Fibroblast of lung (primary cell): ENCODE results near the gene TMEM198. TPM values are rescaled to one million over a fixed set of nuclear protein-coding genes. Genes with fewer than 3 reads are reported as not detected.

Source experiments
- DNase-seq, 2 donors: peaks; one replicate each; pipeline versions ENCODE4 v3.0.0 to v3.0.0-alpha.2; 2010; ENCODE audit warnings: low read depth in 2 of 2
- H2AFZ ChIP-seq: 2 replicates; pipeline ENCODE4 v1.5.1; 2012; ENCODE audit warnings: low read length, control low read depth, inconsistent platforms
- H3K27ac ChIP-seq: 2 replicates; pipeline ENCODE4 v1.5.1; 2011; ENCODE audit warnings: low read length, control low read depth; ENCODE audit not compliant: insufficient read depth
- H3K27me3 ChIP-seq: 2 replicates; pipeline ENCODE4 v1.5.1; 2011; ENCODE audit warnings: mild to moderate bottlenecking, low read length; ENCODE audit not compliant: control insufficient read depth, insufficient read depth
- H3K36me3 ChIP-seq: 2 replicates; pipeline ENCODE4 v1.5.1; 2011; ENCODE audit warnings: low read length; ENCODE audit not compliant: control insufficient read depth, insufficient read depth
- H3K4me1 ChIP-seq: 2 replicates; pipeline ENCODE4 v1.5.1; 2011; ENCODE audit warnings: low read length; ENCODE audit not compliant: control insufficient read depth, insufficient read depth; ENCODE audit errors: extremely low read depth
- H3K4me2 ChIP-seq: 2 replicates; pipeline ENCODE4 v1.5.1; 2011; ENCODE audit warnings: low read length, control low read depth; ENCODE audit not compliant: insufficient read depth; ENCODE audit errors: extremely low read depth
- H3K4me3 ChIP-seq, 4 experiments: fragments of 200-600 bp in 1 of 4; sonication (generic) in 1 of 4; replicated peaks in 1 of 4; 2 replicates each; pipeline ENCODE4 v1.5.1; 2011 to 2016; ENCODE audit warnings: low read length in 4 of 4, low read depth in 3 of 4, mild to moderate bottlenecking in 3 of 4, control low read depth in 2 of 4, inconsistent platforms in 1 of 4, mixed read lengths in 1 of 4; ENCODE audit not compliant: insufficient read depth in 1 of 4; ENCODE audit errors: control extremely low read depth in 1 of 4
- H3K79me2 ChIP-seq: 2 replicates; pipeline ENCODE4 v1.5.1; 2012; ENCODE audit warnings: mild to moderate bottlenecking, low read length, inconsistent platforms; ENCODE audit not compliant: control insufficient read depth, insufficient read depth
- H3K9ac ChIP-seq: 2 replicates; pipeline ENCODE4 v1.5.1; 2011; ENCODE audit warnings: mild to moderate bottlenecking, low read length, control low read depth; ENCODE audit not compliant: insufficient read depth
- H3K9me3 ChIP-seq: 2 replicates; pipeline ENCODE4 v1.5.1; 2012; ENCODE audit warnings: low read depth, low read length; ENCODE audit not compliant: control insufficient read depth, insufficient read depth
- H4K20me1 ChIP-seq: 2 replicates; pipeline ENCODE4 v1.5.1; 2011; ENCODE audit warnings: low read length; ENCODE audit not compliant: control insufficient read depth, insufficient read depth; ENCODE audit errors: extremely low read depth
- EZH2 ChIP-seq: IDR thresholded peaks from 2 replicates; pipeline ENCODE4 v1.5.1; 2012; ENCODE audit warnings: low read length, control low read depth, mild to moderate bottlenecking; ENCODE audit errors: missing control alignments
- polyA plus RNA-seq, 2 donors: library from polyadenylated mRNA; depleted of rRNA in 1 of 2; stranded (reverse) in 1 of 2; unstranded in 1 of 2; fragments of >200 nt; gene quantifications; 2 replicates each; pipeline ENCODE4 v1.2.1, GENCODE V29; 2011 to 2012; ENCODE audit warnings: missing spikeins in 1 of 2
- total RNA-seq: library from RNA; depleted of rRNA; stranded (reverse); fragments of >200 nt; gene quantifications from 2 replicates; pipeline ENCODE4 v1.2.1, GENCODE V29; 2014
- TF ChIP-seq, protein P1 (sequence below), 2 donors: IDR thresholded peaks in 1 of 2; conservative IDR thresholded peaks in 1 of 2; 1 replicate in 1 of 2; 2 replicates in 1 of 2; pipeline ENCODE4 v1.5.1; 2011 to 2012; ENCODE audit warnings: low read length in 2 of 2, control low read depth in 1 of 2, inconsistent platforms in 1 of 2, low read depth in 1 of 2, mild to moderate bottlenecking in 1 of 2

Gene TMEM198
- total and polyA plus RNA-seq, 2 donors (not counting 1 experiment from before 2014, with no cell fraction given), result 0.70 to 0.99 TPM

DNA sequence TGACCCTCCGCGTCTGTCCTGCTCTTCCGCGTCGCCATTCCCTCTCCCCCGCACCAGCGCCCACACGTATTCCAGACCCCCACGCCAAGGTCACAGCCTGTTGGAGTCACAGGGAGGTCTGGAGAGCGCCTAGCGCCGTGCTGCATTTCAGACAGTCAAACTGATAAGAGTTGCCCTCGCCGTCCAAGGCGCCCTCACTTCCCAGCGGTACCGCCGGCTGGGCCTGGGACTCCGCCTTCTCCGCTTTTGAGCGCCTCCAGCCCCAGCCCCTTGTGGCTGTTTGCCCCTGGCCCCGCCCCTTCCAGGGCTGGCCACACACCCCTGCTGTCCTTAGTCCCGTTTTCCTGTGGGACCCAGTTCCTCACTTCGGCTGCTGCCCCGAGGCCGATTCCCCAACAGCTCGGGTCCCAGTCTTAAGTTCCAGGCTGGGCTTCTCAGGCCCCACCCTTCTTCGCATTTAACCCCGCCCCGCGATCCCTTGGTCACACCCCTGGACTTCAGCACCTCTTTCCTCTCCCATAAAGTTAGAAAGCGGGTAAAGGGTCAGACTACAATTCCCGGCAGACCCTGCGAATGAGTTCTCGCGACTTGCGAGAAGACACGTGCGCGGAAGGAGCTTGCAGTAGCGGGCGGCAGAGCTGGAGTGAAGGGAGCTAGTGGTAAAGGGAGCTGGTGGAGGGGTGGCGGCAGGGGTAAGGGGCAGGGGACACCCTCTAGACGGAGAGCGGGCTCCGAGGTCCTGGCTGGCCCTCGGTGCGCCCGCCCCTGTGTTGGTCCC lies 45.4 kb upstream of the TMEM198 start, which contains the start of gene GMPPA:
Gene GMPPA, plus strand, starts transcription at position 612 of the 778 bp plus-strand sequence. CDS start 1,085 bp downstream, outside the sequence.
- Histone ChIP-seq H3K4me1 (peaks cover 9% of the 10 kb centered on the region), H3K79me2 (peaks cover 6% of the 10 kb centered on the region), H4K20me1 (no peaks in the 10 kb centered on the region), H2AFZ (peak within 1 kb of the TSS; percentile 46), H3K4me3 (peak within 1 kb of the TSS; percentile 53 to 90 (median 80)), H3K9ac (peak within 1 kb of the TSS; percentile 69), H3K27me3 (peaks cover 17% of the 10 kb centered on the region), H3K27ac (peak within 1 kb of the TSS; percentile 78), H3K36me3 (peaks cover 4% of the 10 kb centered on the region), H3K9me3 (no peaks in the 10 kb centered on the region), H3K4me2 (peak within 1 kb of the TSS; percentile 92)
- TF ChIP-seq EZH2, result no peak
- TF ChIP-seq, protein P1, sequence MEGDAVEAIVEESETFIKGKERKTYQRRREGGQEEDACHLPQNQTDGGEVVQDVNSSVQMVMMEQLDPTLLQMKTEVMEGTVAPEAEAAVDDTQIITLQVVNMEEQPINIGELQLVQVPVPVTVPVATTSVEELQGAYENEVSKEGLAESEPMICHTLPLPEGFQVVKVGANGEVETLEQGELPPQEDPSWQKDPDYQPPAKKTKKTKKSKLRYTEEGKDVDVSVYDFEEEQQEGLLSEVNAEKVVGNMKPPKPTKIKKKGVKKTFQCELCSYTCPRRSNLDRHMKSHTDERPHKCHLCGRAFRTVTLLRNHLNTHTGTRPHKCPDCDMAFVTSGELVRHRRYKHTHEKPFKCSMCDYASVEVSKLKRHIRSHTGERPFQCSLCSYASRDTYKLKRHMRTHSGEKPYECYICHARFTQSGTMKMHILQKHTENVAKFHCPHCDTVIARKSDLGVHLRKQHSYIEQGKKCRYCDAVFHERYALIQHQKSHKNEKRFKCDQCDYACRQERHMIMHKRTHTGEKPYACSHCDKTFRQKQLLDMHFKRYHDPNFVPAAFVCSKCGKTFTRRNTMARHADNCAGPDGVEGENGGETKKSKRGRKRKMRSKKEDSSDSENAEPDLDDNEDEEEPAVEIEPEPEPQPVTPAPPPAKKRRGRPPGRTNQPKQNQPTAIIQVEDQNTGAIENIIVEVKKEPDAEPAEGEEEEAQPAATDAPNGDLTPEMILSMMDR (conservative IDR thresholded peaks at IDR 0.05 in 1 of 2, IDR thresholded peaks at IDR 0.05 in 1 of 2; ENCODE audit: low read depth in 1 of 2, low read length in 2 of 2), result no peak
- peak; percentile 99 for DNase-seq

DNA sequence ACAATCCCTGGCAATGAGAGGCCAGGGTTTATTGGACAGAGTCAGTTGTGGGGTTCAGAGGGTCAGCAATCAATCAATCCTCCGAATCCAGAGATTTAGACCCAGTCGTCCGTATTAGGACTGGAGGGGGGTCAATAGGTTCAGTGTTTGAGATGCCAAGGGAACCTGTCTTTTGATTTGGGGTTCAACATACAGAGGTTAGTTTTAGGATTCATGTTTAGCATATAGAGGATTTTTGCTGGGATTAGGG lies 44.8 kb upstream of the TMEM198 start:
- H3K4me1 ChIP-seq, result peaks cover 9% of the 10 kb centered on the region
- peak overlapping the region; percentile 78 for H3K27ac ChIP-seq
- no peak for TF ChIP-seq EZH2
- TF ChIP-seq, protein P1 (conservative IDR thresholded peaks at IDR 0.05 in 1 of 2, IDR thresholded peaks at IDR 0.05 in 1 of 2; ENCODE audit: low read depth in 1 of 2, low read length in 2 of 2), result no peak
- H3K4me3 ChIP-seq, result peak overlapping the region; percentile 53 to 90 (median 80)
- H3K36me3 ChIP-seq, result peaks cover 4% of the 10 kb centered on the region
- H2AFZ ChIP-seq, result peak overlapping the region; percentile 2
- H3K27me3 ChIP-seq, result peaks cover 17% of the 10 kb centered on the region
- no peak for DNase-seq
- H3K4me2 ChIP-seq, result peak overlapping the region; percentile 89
- H3K9ac ChIP-seq, result peak overlapping the region; percentile 69
- no peaks in the 10 kb centered on the region for H3K9me3 ChIP-seq
- peaks cover 6% of the 10 kb centered on the region for H3K79me2 ChIP-seq
- no peaks in the 10 kb centered on the region for H4K20me1 ChIP-seq

DNA sequence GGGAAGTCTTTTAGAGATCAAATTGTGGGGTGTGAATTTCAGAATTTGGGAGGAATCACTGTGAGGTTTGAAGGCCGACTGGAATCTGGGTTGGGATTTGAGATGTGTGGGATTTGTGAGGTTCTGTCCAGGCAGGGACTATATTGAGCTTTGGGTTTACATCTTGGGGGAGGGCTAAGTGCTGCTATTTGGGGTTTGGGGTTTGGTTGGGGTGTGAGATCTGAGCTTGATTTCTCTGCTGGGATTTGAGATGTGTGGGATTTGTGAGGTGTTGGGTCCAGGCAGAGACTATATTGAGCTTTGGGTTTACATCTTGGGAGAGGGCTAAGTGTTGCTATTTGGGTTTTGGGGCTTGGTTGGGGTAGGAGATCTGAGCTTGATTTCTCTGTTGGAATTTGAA lies 44.3 kb upstream of the TMEM198 start:
- Histone ChIP-seq H2AFZ (no peak overlapping the region), H3K9ac (peak overlapping the region; percentile 69), H3K36me3 (peaks cover 7% of the 10 kb centered on the region), H3K4me2 (peak overlapping the region; percentile 89), H3K27ac (peak overlapping the region; percentile 78), H3K27me3 (peaks cover 14% of the 10 kb centered on the region), H3K9me3 (no peaks in the 10 kb centered on the region), H3K4me3 (peak overlapping the region; percentile 53 to 90 (median 80)), H4K20me1 (no peaks in the 10 kb centered on the region), H3K4me1 (peaks cover 9% of the 10 kb centered on the region), H3K79me2 (peaks cover 6% of the 10 kb centered on the region)
- DNase-seq, result no peak
- TF ChIP-seq EZH2, result no peak
- TF ChIP-seq, protein P1 (conservative IDR thresholded peaks at IDR 0.05 in 1 of 2, IDR thresholded peaks at IDR 0.05 in 1 of 2; ENCODE audit: low read depth in 1 of 2, low read length in 2 of 2), result no peak
